ENCODE results near the gene ATP2C2. TPM values are rescaled to one million over a fixed set of nuclear protein-coding genes. Genes with fewer than 3 reads are reported as not detected.

The ATP2C2 gene
- total RNA-seq, 6 experiments from 2014 or later: 0.18 to 0.51 (median 0.32) TPM; not detected in 2

- Histone ChIP-seq H3K27me3 (no peaks in the 10 kb centered on the region), H3K9me3 (no peaks in the 10 kb centered on the region), H3K4me3 (no peak overlapping the region), H3K36me3 (no peaks in the 10 kb centered on the region), H3K4me1 (no peaks in the 10 kb centered on the region), H3K27ac (no peak overlapping the region)
- no peak for ATAC-seq
- WGBS (ENCODE audit: insufficient coverage, low coverage, low lambda C conversion rate, missing lambda C conversion rate): 90% methylated on average over 11 of the region's 17 CpGs
- TF ChIP-seq CTCF (IDR thresholded peaks at IDR 0.05): no peak
- no peak for TF ChIP-seq POLR2A (IDR thresholded peaks at IDR 0.05)
- peak in 1 of 3 donors; percentile 35 for DNase-seq
- intact Hi-C loops (cut with DNase I): no loop called here
Measured at GRCh38 chr16:84486551-84487235, 118.4 kb downstream of the ATP2C2 start.

GRCh38 chr16:84487358-84487757, 119.0 kb downstream of the ATP2C2 start:
- no peak for ATAC-seq
- peak in 1 of 3 donors; percentile 23 for DNase-seq
- Histone ChIP-seq H3K9me3 (no peaks in the 10 kb centered on the region), H3K4me1 (no peaks in the 10 kb centered on the region), H3K27me3 (no peaks in the 10 kb centered on the region), H3K36me3 (no peaks in the 10 kb centered on the region), H3K4me3 (no peak overlapping the region), H3K27ac (no peak overlapping the region)
- 87% methylated on average over 6 of the region's 8 CpGs for WGBS (ENCODE audit: insufficient coverage, low coverage, low lambda C conversion rate, missing lambda C conversion rate)
- TF ChIP-seq CTCF (IDR thresholded peaks at IDR 0.05) (no peak), POLR2A (IDR thresholded peaks at IDR 0.05) (no peak)
- intact Hi-C loops (cut with DNase I): no loop called here

- TF ChIP-seq CTCF (IDR thresholded peaks at IDR 0.05) (no peak), POLR2A (IDR thresholded peaks at IDR 0.05) (no peak)
- Histone ChIP-seq H3K4me1 (no peaks in the 10 kb centered on the region), H3K4me3 (no peak overlapping the region), H3K27ac (no peak overlapping the region), H3K36me3 (no peaks in the 10 kb centered on the region), H3K9me3 (no peaks in the 10 kb centered on the region), H3K27me3 (no peaks in the 10 kb centered on the region)
- WGBS (ENCODE audit: insufficient coverage, low coverage, low lambda C conversion rate, missing lambda C conversion rate): 85% methylated on average over 5 of the region's 8 CpGs
- ATAC-seq: no peak
- intact Hi-C loops (cut with DNase I): no loop called here
- DNase-seq: peak in 1 of 3 donors; percentile 37
Measured at GRCh38 chr16:84489131-84489530, 120.8 kb downstream of the ATP2C2 start.

GRCh38 chr16:84495506-84495905, 127.2 kb downstream of the ATP2C2 start:
- no peaks in the 10 kb centered on the region for H3K4me1 ChIP-seq
- no peak overlapping the region for H3K4me3 ChIP-seq
- no peaks in the 10 kb centered on the region for H3K36me3 ChIP-seq
- peak in 1 of 3 donors; percentile 14 for DNase-seq
- no peaks in the 10 kb centered on the region for H3K9me3 ChIP-seq
- intact Hi-C loops (cut with DNase I): no loop called here
- ATAC-seq: no peak
- H3K27ac ChIP-seq: no peak overlapping the region
- TF ChIP-seq CTCF (IDR thresholded peaks at IDR 0.05) (no peak), POLR2A (IDR thresholded peaks at IDR 0.05) (no peak)
- WGBS (ENCODE audit: insufficient coverage, low coverage, low lambda C conversion rate, missing lambda C conversion rate): 95% methylated on average over 11 of the region's 11 CpGs
- no peaks in the 10 kb centered on the region for H3K27me3 ChIP-seq

Measured in right lobe of liver (tissue), 6 donors.